SK-N-SH (cell line): ENCODE results near the gene SSRP1.

Experiments used
- CTCF ChIP-seq: fragments of 200-600 bp; sonication (generic); IDR thresholded peaks from 2 replicates; pipeline ENCODE4 v1.6.1; 2017; ENCODE audit warnings: antibody characterized with exemption, mild to moderate bottlenecking, moderate library complexity
- EZH2phosphoT487 ChIP-seq: fragments of 200-600 bp; sonication (generic); IDR thresholded peaks from 2 replicates; pipeline ENCODE4 v1.6.1; 2017; ENCODE audit warnings: low read depth, mixed run types, mild to moderate bottlenecking, antibody characterized with exemption, moderate library complexity, borderline replicate concordance
- GATA2 ChIP-seq: sonication (generic); formaldehyde crosslinking; IDR thresholded peaks from 2 replicates; pipeline ENCODE4 v1.5.0; 2020; ENCODE audit warnings: mild to moderate bottlenecking, missing genetic modification reagents
- JUND ChIP-seq: IDR thresholded peaks from 2 replicates; pipeline ENCODE4 v1.4.0; 2012
- MAX ChIP-seq: IDR thresholded peaks from 2 replicates; pipeline ENCODE4 v1.4.0; 2012; ENCODE audit warnings: low read depth
- POLR2AphosphoS5 ChIP-seq: IDR thresholded peaks from 2 replicates; pipeline ENCODE4 v1.6.1; 2012; ENCODE audit warnings: low read depth, low read length
- RAD21 ChIP-seq: IDR thresholded peaks from 2 replicates; pipeline ENCODE4 v1.6.1; 2012; ENCODE audit warnings: mild to moderate bottlenecking, low read length
- RCOR1 ChIP-seq: fragments of 150-350 bp; IDR thresholded peaks from 2 replicates; pipeline ENCODE4 v1.6.1; 2017; ENCODE audit warnings: antibody characterized with exemption, low read length
- REST ChIP-seq: IDR thresholded peaks from 2 replicates; pipeline ENCODE4 v1.6.1; 2012; ENCODE audit warnings: mild to moderate bottlenecking, low read depth, low read length, moderate library complexity
- RXRA ChIP-seq: IDR thresholded peaks from 2 replicates; pipeline ENCODE4 v1.4.0; 2012; ENCODE audit warnings: low read depth, mild to moderate bottlenecking, borderline replicate concordance
- SMC3 ChIP-seq: IDR thresholded peaks from 2 replicates; pipeline ENCODE4 v1.6.1; 2012; ENCODE audit warnings: low read depth, low read length, improper control_type of control experiment
- USF1 ChIP-seq: IDR thresholded peaks from 2 replicates; pipeline ENCODE4 v1.4.0; 2012; ENCODE audit warnings: low read depth, borderline replicate concordance
- USF2 ChIP-seq: fragments of 150-350 bp; IDR thresholded peaks from 2 replicates; pipeline ENCODE4 v1.6.1; 2017; ENCODE audit warnings: antibody characterized with exemption, low read length, low read depth, borderline replicate concordance
- ZBTB33 ChIP-seq: IDR thresholded peaks from 2 replicates; pipeline ENCODE4 v1.4.0; 2012; ENCODE audit warnings: low read depth, borderline replicate concordance

- TF ChIP-seq CTCF (no peak), REST (no peak), ZBTB33 (no peak), MAX (no peak), RCOR1 (no peak), GATA2 (CRISPR knock-in tag) (no peak), JUND (no peak), RXRA (no peak), EZH2phosphoT487 (no peak), POLR2AphosphoS5 (no peak), USF1 (no peak), USF2 (no peak), SMC3 (no peak), RAD21 (no peak)
These were observed 25.6 kb downstream of the SSRP1 start for GRCh38 chr11:57310091-57310490.
